ENCODE results near the gene HLA-DRA.
"Not testable (repeated sequence)": the region's sequence is repeated elsewhere in the genome, so short reads cannot be mapped to it uniquely, and the experiment has no call there.

Gene HLA-DRA

DNA sequence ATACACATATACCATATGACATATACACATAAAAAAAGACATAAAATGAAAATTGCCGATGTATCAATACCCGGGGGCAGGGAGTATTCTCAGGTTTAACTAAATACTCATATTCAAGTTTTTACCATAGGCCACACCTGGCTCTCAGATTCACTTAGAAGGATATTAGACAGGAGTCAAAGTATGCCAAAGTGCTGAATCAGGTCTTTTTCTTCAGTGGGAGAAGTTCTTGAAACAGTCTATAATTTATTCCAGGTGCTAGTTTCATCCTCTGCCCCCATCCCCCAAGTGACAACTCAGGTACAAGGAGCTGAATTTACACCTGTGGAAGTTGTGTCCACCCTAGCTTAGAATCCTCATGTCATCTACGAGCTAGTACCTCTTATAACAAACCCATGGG is 8.5 kb upstream of the HLA-DRA start:
- no peak for DNase-seq (ENCODE audit: low spot score)

DNA sequence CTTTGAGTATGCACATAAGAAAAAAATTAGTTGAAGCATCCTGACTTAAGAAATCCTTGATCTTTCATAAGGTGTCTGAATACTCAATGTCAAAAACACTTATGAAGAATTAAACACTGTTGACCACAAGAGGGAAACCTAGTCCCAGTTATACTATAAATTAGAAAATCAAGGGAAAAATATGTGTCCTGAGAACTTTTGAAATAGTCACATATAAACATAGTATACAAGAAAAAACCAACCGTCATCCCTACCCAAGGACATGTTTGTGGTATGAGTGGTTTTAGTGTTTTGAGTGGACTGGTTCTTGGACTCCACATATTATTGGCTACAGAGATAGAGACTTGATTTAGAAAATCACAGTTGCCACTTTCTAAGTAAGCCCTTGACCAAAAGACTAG is 7.6 kb upstream of the HLA-DRA start:
- DNase-seq (ENCODE audit: low spot score) = no peak

- DNase-seq (ENCODE audit: low spot score) = not testable (repeated sequence)
Measured at GRCh38 chr6:32433950-32434349, 5.7 kb upstream of the HLA-DRA start.

- DNase-seq (ENCODE audit: low spot score) = no peak
Measured at GRCh38 chr6:32436186-32436585, 3.5 kb upstream of the HLA-DRA start.

- DNase-seq (ENCODE audit: low spot score) = no peak
Measured at GRCh38 chr6:32436995-32437836, 2.5 kb upstream of the HLA-DRA start.

GRCh38 chr6:32439139-32439538 is 548 bp upstream of the HLA-DRA start:
- no peak for DNase-seq (ENCODE audit: low spot score)

- no peak for DNase-seq (ENCODE audit: low spot score)
Measured at GRCh38 chr6:32442243-32442667, 2.6 kb downstream of the HLA-DRA start.

- DNase-seq (ENCODE audit: low spot score) = no peak
Measured at GRCh38 chr6:32442977-32443552, 3.4 kb downstream of the HLA-DRA start.

- no peak for DNase-seq (ENCODE audit: low spot score)
Measured at GRCh38 chr6:32444433-32444832, 4.7 kb downstream of the HLA-DRA start.

- no peak for DNase-seq (ENCODE audit: low spot score)
Measured at GRCh38 chr6:32445321-32445854, 5.7 kb downstream of the HLA-DRA start.

GRCh38 chr6:32447932-32448331 is 8.2 kb downstream of the HLA-DRA start:
- DNase-seq (ENCODE audit: low spot score) = no peak

DNA sequence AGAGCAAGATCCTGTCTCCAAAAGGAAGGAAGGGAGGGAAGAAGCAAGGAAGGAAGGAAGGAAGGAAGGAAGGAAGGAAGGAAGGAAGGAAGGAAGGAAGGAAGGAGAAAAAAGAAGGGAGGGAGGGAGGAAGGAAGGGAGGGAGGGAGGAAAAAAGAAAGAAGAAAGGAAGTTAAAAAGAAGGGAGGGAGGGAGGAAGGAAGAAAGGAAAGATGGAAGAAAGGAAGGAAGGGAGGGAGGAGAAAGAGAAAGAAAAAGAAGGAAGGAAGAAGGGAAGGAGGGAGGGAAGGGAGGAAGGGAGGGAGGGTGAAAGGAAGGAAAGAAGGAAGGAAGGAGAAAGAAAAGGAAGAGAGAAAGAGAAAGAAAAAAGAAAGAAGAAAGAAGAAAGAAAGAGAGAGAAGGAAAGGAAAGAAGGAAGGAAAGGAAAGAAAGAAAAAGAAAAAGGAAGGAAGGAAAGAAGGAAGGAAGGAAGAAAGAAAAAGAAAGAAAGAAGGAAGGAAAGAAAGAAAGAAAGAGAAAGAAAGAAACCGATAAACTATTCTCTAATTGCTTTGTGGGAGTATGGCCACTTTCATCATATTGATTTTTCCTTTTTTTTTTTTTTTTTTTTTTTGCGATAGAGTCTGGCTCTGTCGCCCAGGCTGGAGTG is 9.5 kb downstream of the HLA-DRA start:
- DNase-seq (ENCODE audit: low spot score) = no peak

DNA sequence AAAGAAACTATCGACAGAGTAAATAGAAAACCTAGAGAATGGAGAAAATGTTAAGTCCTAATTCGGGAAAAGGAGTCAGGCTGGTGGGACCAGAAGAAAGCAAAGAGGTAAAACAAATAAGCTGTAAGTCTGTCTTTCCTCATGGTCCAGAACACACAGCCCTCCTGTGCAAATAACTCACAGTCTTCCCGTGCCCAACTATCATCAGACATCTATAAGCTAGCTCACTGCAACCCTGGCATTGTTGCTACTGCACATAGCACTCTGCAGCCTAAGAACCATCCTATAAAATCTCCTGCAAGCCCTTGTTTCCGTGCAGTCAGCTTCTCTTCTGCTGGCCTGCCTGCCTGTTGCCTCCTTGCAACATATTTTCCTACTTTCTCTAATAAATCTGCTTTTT is 17.4 kb downstream of the HLA-DRA start:
- no peak for DNase-seq (ENCODE audit: low spot score)

- no peak for DNase-seq (ENCODE audit: low spot score)
Measured at GRCh38 chr6:32459781-32460424, 20.2 kb downstream of the HLA-DRA start.

- DNase-seq (ENCODE audit: low spot score) = no peak
Measured at GRCh38 chr6:32460528-32460927, 20.8 kb downstream of the HLA-DRA start.

GRCh38 chr6:32461493-32461892 is 21.8 kb downstream of the HLA-DRA start:
- DNase-seq (ENCODE audit: low spot score) = no peak

- no peak for DNase-seq (ENCODE audit: low spot score)
Measured at GRCh38 chr6:32462609-32463008, 22.9 kb downstream of the HLA-DRA start.

DNA sequence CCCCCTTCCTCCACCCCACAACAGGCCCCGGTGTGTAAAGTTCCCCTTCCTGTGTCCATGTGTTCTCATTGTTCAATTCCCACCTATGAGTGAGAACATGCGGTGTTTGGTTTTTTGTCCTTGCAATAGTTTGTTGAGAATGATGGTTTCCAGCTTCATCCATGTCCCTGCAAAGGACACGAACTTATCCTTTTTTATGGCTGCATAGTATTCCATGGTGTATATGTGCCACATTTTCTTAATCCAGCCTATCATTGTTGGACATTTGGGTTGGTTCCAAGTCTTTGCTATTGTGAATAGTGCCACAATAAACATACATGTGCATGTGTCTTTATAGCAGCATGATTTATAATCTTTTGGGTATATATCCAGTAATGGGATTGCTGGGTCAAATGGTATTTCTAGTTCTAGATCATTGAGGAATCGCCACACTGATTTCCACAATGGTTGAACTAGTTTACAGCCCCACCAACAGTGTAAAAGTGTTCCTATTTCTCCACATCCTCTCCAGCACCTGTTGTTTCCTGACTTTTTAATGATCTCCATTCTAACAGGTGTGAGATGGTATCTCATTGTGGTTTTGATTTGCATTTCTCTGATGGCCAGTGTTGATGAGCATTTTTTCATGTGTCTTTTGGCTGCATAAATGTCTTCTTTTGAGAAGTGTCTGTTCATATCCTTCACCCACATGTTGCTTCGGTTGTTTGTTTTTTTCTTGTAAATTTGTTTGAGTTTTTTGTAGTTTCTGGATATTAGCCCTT is 28.2 kb downstream of the HLA-DRA start:
- not testable (repeated sequence) for DNase-seq (ENCODE audit: low spot score)

DNA sequence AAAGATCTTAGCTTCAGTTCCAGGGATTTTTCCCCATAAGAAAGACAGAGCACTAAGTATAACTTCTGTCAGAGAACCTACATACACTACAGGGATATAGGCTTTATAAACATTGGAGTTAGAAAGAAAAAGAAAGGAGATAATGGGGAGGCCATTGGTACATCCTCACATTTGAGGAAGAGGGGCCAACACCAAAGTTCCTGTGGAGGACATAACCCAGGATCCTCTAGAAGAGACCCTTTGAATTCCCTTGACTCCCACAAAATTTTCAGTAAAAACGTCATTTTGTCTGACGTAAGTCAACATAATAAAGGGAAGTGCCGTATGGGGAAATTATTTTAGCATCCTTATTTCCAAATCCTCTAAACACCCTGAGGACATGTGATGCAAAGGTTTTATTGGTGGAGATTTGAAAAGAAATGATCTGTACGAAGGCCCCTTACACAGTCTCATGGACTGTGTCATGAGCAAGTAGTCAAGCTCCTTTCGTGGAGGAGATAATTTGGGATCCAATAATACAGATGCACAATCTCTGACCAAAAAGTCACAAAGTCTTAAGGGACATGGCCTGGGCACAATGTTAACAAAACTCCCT is 33.2 kb downstream of the HLA-DRA start:
- DNase-seq (ENCODE audit: low spot score) = no peak

DNA sequence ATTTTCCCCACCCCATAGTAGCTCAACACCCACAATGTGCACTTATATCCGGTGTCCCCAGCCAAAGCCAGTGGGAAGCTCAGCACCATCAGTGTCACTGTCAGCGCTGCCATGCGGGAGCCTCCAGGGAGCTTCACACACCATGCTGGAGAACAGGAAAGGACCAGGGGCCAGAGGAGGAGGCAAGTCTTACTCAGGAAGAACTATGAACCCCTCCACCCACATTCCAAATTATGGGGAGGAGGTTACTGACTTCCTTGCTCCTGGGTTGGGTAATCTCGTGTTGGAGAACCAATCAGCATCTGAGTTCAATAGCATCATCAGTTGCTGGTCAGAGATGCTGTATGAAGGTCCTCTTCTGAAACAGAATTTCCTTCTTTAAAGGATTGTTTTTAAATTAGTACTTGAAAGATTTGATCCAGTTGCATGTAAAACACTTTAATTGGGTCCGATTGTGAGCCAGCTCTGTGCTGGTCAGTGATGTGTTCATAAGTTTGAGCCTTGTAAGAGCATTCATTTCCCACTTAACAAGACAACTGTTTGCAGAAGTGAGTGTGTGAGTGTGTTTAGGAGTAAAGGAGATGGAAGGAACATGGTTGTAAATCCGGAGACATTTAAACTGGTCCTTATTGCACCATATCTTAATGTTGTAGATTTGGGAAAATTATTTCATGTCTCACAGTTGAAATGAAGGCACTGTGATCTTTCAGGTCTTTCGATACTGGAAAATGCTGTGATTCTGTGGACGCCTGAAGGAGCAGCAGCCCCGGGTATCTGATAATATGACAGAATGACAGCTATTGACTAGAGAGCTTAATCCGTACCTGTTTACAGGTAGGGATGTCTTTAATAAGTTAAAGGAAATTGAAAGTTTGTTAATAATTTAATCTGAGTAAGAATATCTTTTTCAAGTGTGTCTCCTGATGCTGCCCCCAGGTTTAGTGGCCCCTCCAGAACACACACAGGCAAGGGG is 34.0 kb downstream of the HLA-DRA start:
- DNase-seq (ENCODE audit: low spot score) = not testable (repeated sequence)

Measured in left forelimb (tissue), 1 donor.